ENCODE measurements around the gene OR4M2.
"Not testable (repeated sequence)": the region's sequence is repeated elsewhere in the genome, so short reads cannot be mapped to it uniquely, and the experiment has no call there.

Gene OR4M2, protein sequence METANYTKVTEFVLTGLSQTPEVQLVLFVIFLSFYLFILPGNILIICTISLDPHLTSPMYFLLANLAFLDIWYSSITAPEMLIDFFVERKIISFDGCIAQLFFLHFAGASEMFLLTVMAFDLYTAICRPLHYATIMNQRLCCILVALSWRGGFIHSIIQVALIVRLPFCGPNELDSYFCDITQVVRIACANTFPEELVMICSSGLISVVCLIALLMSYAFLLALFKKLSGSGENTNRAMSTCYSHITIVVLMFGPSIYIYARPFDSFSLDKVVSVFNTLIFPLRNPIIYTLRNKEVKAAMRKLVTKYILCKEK

GRCh38 chr15:22080227-22080626, at the start of gene OR4M2:
Gene OR4M2, plus strand, starts transcription at chr15:22080527. Its CDS starts 98 bp downstream, at chr15:22080625.
- not testable (repeated sequence) for DNase-seq

GRCh38 chr15:22069267-22069666, 11.1 kb upstream of the OR4M2 start:
- not testable (repeated sequence) for DNase-seq

DNA sequence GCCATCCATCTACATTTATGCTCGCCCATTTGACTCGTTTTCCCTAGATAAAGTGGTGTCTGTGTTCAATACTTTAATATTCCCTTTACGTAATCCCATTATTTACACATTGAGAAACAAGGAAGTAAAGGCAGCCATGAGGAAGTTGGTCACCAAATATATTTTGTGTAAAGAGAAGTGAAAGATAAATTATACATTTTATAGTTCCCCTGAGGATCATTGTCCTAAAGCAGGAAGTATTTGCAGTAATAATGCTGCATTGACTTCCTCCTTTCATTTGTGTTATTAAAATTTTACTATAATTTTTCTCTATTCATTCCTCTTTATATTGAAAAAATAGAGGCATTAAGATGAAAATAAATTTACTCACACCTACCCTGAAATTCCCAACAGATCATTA, 1.1 kb downstream of the OR4M2 start:
- DNase-seq: not testable (repeated sequence)

GRCh38 chr15:22098616-22099253, 18.4 kb downstream of the OR4M2 start:
- not testable (repeated sequence) for DNase-seq

GRCh38 chr15:22099289-22099891, 19.1 kb downstream of the OR4M2 start:
- not testable (repeated sequence) for DNase-seq

- DNase-seq: not testable (repeated sequence)
These were observed 41.7 kb downstream of the OR4M2 start for GRCh38 chr15:22122033-22122432.
